ENCODE measurements around the gene SPTB.

SPTB gene

GRCh38 chr14:64702493-64703394 is 177.0 kb downstream of the SPTB start:
- Histone ChIP-seq H3K79me2 (peaks cover 3% of the 10 kb centered on the region), H3K9me3 (ENCODE audit: control insufficient read depth, low read length) (no peaks in the 10 kb centered on the region), H3K27me3 (ENCODE audit: control insufficient read depth, insufficient read depth, low read length) (no peaks in the 10 kb centered on the region), H3K36me3 (ENCODE audit: control insufficient read depth, insufficient read depth, low read length) (no peaks in the 10 kb centered on the region), H3K9ac (no peak overlapping the region), H3K4me1 (peaks cover 50% of the 10 kb centered on the region), H3K27ac (peak overlapping the region; percentile 83), H2AFZ (peak overlapping the region; percentile 96), H3K4me2 (ENCODE audit: low read length) (peak overlapping the region; percentile 97), H3K4me3 (ENCODE audit: low read depth, low read length) (peak overlapping the region; percentile 74)
- no peak for TF ChIP-seq CTCF (IDR thresholded peaks at IDR 0.05)

- Histone ChIP-seq H3K79me2 (peaks cover 3% of the 10 kb centered on the region), H3K4me1 (peaks cover 44% of the 10 kb centered on the region), H3K36me3 (ENCODE audit: control insufficient read depth, insufficient read depth, low read length) (no peaks in the 10 kb centered on the region), H2AFZ (peak overlapping the region; percentile 49), H3K9me3 (ENCODE audit: control insufficient read depth, low read length) (no peaks in the 10 kb centered on the region), H3K27me3 (ENCODE audit: control insufficient read depth, insufficient read depth, low read length) (no peaks in the 10 kb centered on the region), H3K4me2 (ENCODE audit: low read length) (peak overlapping the region; percentile 35), H3K4me3 (ENCODE audit: low read depth, low read length) (no peak overlapping the region), H3K27ac (peak overlapping the region; percentile 55), H3K9ac (no peak overlapping the region)
- TF ChIP-seq CTCF (IDR thresholded peaks at IDR 0.05): no peak
Observed at GRCh38 chr14:64701660-64702059, 178.0 kb downstream of the SPTB start.

- peaks cover 44% of the 10 kb centered on the region for H3K4me1 ChIP-seq
- H3K4me2 ChIP-seq (ENCODE audit: low read length): no peak overlapping the region
- H3K9ac ChIP-seq: no peak overlapping the region
- H3K9me3 ChIP-seq (ENCODE audit: control insufficient read depth, low read length): no peaks in the 10 kb centered on the region
- H3K36me3 ChIP-seq (ENCODE audit: control insufficient read depth, insufficient read depth, low read length): no peaks in the 10 kb centered on the region
- H3K4me3 ChIP-seq (ENCODE audit: low read depth, low read length): no peak overlapping the region
- no peaks in the 10 kb centered on the region for H3K27me3 ChIP-seq (ENCODE audit: control insufficient read depth, insufficient read depth, low read length)
- H3K79me2 ChIP-seq: peaks cover 2% of the 10 kb centered on the region
- no peak overlapping the region for H2AFZ ChIP-seq
- no peak for TF ChIP-seq CTCF (IDR thresholded peaks at IDR 0.05)
- peak overlapping the region; percentile 15 for H3K27ac ChIP-seq
Observed at GRCh38 chr14:64700894-64701293, 178.8 kb downstream of the SPTB start.

- peak overlapping the region; percentile 15 for H3K27ac ChIP-seq
- H3K79me2 ChIP-seq: no peaks in the 10 kb centered on the region
- H3K4me1 ChIP-seq: peaks cover 39% of the 10 kb centered on the region
- H2AFZ ChIP-seq: no peak overlapping the region
- no peak for TF ChIP-seq CTCF (IDR thresholded peaks at IDR 0.05)
- H3K36me3 ChIP-seq (ENCODE audit: control insufficient read depth, insufficient read depth, low read length): no peaks in the 10 kb centered on the region
- H3K9me3 ChIP-seq (ENCODE audit: control insufficient read depth, low read length): no peaks in the 10 kb centered on the region
- H3K9ac ChIP-seq: no peak overlapping the region
- H3K27me3 ChIP-seq (ENCODE audit: control insufficient read depth, insufficient read depth, low read length): no peaks in the 10 kb centered on the region
- no peak overlapping the region for H3K4me3 ChIP-seq (ENCODE audit: low read depth, low read length)
- H3K4me2 ChIP-seq (ENCODE audit: low read length): no peak overlapping the region
Observed at GRCh38 chr14:64700290-64700689, 179.4 kb downstream of the SPTB start.

Measured in parathyroid adenoma (tissue), 2 donors.